HFF-Myc (cell line): ENCODE data around the gene FGF4.

Experiments
- DNase-seq: peaks from one replicate; pipeline ENCODE4 v3.0.0-alpha.2; 2011; ENCODE audit warnings: low read depth; ENCODE audit errors: extremely low read depth
- H3K4me3 ChIP-seq: replicated peaks from 2 replicates; pipeline ENCODE4 v1.5.1; 2011; ENCODE audit warnings: low read depth, mild to moderate bottlenecking, control low read depth, low read length
- TF ChIP-seq, protein P1 (sequence below): IDR thresholded peaks from 2 replicates; pipeline ENCODE4 v1.5.1; 2012; ENCODE audit warnings: mild to moderate bottlenecking, low read depth, low read length, control low read depth; ENCODE audit errors: missing control alignments

The FGF4 gene

DNA sequence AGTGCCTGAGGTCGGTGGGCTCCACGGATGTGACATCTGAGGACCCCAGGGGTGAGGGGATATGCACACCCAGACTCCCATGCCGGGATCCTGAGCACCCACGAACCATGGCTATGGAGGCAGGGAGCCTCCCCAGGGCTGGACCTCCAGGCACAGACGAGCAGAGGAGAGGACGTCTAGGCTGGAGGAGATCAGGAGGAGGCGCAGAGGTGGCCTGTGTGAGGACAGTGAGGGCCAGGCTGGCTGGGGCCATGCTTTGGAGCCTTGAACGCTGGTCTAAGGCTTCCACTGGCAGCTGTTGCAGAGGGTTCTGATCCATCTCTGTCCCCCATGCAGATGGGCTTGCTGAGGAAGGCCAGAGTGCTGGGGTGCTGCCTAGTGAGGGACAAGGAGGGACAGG is 29.0 kb downstream of the FGF4 start:
- H3K4me3 ChIP-seq, result no peak overlapping the region
- TF ChIP-seq, protein P1, sequence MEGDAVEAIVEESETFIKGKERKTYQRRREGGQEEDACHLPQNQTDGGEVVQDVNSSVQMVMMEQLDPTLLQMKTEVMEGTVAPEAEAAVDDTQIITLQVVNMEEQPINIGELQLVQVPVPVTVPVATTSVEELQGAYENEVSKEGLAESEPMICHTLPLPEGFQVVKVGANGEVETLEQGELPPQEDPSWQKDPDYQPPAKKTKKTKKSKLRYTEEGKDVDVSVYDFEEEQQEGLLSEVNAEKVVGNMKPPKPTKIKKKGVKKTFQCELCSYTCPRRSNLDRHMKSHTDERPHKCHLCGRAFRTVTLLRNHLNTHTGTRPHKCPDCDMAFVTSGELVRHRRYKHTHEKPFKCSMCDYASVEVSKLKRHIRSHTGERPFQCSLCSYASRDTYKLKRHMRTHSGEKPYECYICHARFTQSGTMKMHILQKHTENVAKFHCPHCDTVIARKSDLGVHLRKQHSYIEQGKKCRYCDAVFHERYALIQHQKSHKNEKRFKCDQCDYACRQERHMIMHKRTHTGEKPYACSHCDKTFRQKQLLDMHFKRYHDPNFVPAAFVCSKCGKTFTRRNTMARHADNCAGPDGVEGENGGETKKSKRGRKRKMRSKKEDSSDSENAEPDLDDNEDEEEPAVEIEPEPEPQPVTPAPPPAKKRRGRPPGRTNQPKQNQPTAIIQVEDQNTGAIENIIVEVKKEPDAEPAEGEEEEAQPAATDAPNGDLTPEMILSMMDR, result no peak
- no peak for DNase-seq

DNA sequence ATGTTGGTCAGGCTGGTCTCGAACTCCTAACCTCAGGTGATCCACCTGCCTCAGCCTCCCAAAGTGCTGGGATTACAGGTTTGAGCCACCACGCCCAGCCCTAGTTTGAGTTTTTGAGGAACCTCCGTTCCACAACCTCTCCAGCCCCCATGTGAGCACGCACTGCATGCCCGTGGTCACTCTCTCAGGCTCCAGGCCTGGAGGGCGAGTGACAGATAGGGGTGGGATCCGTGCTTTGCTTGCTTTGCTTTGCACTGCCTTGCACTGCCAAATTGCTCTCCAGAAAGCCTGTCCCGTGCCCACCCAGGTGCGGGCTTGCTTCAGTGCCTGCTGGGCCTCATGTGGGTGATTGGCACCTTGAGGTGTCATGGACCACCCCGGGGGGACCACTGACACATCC is 29.9 kb downstream of the FGF4 start:
- H3K4me3 ChIP-seq, result no peak overlapping the region
- no peak for DNase-seq
- TF ChIP-seq, protein P1, result no peak

DNA sequence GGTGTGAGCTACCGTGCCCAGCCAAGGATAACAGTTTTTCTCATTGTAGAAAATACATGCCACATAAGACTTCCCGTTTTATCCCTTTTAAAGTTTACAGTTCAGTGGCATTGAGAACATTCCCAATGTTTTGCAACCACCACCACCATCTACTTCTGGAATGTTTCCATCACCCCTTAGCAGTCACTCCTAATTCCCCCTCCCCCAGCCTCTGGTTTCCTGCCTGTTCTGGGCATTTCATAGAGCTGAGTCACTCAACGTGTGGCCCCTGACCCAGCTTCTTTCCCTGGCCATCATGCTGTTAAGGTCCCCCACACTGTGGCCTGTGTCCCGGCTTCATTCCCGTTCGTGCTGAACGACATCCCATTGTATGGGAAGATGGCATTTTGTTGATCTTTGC is 30.7 kb downstream of the FGF4 start:
- peak; percentile 32 for DNase-seq

DNA sequence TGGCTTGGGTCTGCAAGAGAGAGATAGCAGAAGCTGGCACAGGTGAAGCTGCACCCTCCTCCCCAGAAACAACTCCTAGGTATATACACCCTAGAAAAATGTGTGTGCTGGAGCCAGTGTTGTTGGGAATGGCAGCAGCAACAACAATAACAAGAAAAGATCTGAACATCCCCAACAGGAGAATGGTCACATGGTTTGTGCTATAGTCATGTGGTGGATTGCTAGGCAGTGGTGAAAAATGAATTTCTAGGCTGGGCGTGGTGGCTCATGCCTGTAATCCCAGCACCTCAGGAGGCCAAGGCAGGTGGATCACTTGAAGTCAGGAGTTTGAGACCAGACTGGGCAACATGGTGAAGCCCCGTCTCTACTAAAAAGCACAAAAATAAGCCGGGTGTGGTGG is 40.3 kb downstream of the FGF4 start:
- TF ChIP-seq, protein P1, result no peak
- DNase-seq, result no peak
- no peak overlapping the region for H3K4me3 ChIP-seq

More for the DNA sequence above, 30.7 kb downstream of the FGF4 start:
- H3K4me3 ChIP-seq, result no peak overlapping the region
- TF ChIP-seq, protein P1, result no peak

DNA sequence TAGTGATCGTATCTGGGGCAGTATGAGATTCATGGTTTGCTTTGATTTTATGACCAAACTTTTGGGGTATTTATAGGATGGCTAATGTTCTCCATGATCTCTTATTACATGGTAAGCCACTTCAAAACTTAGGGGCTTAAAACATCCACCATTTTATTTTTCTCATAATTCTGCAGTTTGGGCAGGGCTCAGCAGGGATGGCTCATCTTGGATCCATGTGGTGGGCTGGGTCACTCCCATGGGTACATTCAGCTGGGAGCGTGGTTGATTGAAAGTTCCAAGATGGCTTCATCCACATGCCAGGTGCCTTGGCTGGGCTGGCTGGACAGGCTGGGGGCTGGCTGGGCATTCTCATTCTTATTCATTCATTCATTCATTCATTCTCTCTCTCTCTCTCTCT is 40.8 kb downstream of the FGF4 start:
- DNase-seq, result no peak
- TF ChIP-seq, protein P1, result no peak
- H3K4me3 ChIP-seq, result no peak overlapping the region

DNA sequence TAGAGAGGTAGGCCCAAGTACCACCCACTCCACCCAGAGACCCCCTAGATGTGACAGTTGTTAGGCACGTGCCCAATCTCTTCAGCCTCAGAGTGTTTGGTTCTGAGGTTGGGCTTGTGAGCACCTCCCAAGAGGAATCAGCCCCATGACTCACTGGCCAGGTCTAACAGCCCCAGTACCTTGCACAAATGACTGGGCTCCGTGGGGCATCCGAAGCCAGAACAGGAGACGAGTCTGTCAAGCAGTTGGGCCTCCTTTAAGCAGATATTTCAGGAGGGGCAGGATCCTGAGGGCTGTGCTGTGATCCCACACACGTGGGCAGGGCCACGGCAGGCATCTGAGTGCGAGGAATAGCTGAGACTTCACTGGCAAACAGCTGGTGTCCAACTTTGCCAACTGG is 42.2 kb downstream of the FGF4 start:
- no peak for DNase-seq
- TF ChIP-seq, protein P1, result no peak
- no peak overlapping the region for H3K4me3 ChIP-seq

DNA sequence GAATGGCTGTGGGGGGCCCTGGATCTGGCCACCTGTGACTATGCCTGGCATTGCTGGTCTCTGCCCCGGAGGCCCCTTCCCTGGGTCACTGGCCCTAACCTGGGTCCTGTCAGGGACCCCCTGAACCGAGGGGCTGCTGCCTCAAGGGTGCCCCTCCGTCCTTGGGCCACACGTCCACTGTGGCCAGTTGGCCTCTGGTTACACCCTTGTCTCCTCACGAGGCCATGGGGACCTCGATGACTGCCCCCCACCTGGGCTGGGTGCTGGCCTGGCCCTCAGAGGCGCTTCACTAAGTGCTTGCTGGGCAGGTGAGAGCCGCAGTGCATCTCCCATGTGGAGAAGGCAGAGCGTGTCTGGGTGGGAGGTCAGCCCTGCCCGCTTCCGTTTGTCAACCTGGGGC is 44.0 kb downstream of the FGF4 start:
- TF ChIP-seq, protein P1, result no peak
- DNase-seq, result no peak
- no peak overlapping the region for H3K4me3 ChIP-seq
